Gastrocnemius medialis (tissue), 4 donors: Measurements from ENCODE around the gene FAH.

Experiments
- POLR2A ChIP-seq, 2 donors: fragments of 450-650 bp; IDR thresholded peaks; one replicate each; pipeline ENCODE4 v1.6.1; 2017; ENCODE audit warnings: antibody characterized with exemption in 2 of 2, mild to moderate bottlenecking in 2 of 2, moderate library complexity in 2 of 2
- TF ChIP-seq, protein P1 (sequence below), 5 experiments: fragments of 450-650 bp in 3 of 5; fragments of 200-600 bp in 2 of 5; sonication (generic) in 2 of 5; IDR thresholded peaks in 4 of 5; conservative IDR thresholded peaks in 1 of 5; 1 replicate in 4 of 5; 2 replicates in 1 of 5; pipeline ENCODE4 v1.5.1; 2016 to 2019; ENCODE audit warnings: antibody characterized with exemption in 5 of 5, mild to moderate bottlenecking in 3 of 5, moderate library complexity in 3 of 5

DNA sequence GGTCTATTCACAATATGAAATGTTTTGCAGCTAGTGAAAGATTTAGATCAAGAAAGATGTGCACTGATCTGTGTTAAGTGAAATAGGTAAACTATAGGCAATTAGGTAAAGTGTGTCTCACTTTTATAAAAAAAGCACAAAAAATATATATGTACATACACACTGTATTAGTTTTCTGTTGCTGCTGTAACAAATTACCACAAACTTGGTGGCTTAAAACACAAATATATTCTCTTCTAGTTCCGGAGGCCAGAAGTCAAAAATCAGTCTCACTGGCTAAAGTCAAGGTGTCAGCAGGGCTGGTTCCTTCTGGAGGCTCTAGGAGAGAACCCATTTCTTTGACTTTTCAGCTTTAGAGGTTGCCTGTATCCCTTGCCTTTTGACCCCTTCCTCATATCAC is 11.1 kb downstream of the FAH start:
- TF ChIP-seq, protein P1, sequence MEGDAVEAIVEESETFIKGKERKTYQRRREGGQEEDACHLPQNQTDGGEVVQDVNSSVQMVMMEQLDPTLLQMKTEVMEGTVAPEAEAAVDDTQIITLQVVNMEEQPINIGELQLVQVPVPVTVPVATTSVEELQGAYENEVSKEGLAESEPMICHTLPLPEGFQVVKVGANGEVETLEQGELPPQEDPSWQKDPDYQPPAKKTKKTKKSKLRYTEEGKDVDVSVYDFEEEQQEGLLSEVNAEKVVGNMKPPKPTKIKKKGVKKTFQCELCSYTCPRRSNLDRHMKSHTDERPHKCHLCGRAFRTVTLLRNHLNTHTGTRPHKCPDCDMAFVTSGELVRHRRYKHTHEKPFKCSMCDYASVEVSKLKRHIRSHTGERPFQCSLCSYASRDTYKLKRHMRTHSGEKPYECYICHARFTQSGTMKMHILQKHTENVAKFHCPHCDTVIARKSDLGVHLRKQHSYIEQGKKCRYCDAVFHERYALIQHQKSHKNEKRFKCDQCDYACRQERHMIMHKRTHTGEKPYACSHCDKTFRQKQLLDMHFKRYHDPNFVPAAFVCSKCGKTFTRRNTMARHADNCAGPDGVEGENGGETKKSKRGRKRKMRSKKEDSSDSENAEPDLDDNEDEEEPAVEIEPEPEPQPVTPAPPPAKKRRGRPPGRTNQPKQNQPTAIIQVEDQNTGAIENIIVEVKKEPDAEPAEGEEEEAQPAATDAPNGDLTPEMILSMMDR (IDR thresholded peaks at IDR 0.05 in 4 of 5, conservative IDR thresholded peaks at IDR 0.05 in 1 of 5), result no peak
- no peak for TF ChIP-seq POLR2A (IDR thresholded peaks at IDR 0.05)
